Activated naive CD8-positive, alpha-beta T cell treated with anti-CD3 and anti-CD28 coated beads for 36 hours (primary cell): ENCODE data around the gene SRCAP. TPM values are rescaled to one million over a fixed set of nuclear protein-coding genes. Genes with fewer than 3 reads are reported as not detected.
A peak's percentile ranks its signal among the peaks of the same experiment; 100 is the strongest.

ENCODE experiments used
- DNase-seq: peaks from one replicate; pipeline ENCODE4 v3.0.0; 2021
- H3K27ac Mint-ChIP-seq: one replicate; pipeline ENCODE4 v1.8.0; 2022; ENCODE audit warnings: mild to moderate bottlenecking, moderate library complexity, mixed read lengths
- H3K27me3 Mint-ChIP-seq: one replicate; pipeline ENCODE4 v1.8.0; 2022; ENCODE audit warnings: mild to moderate bottlenecking, mixed read lengths
- H3K36me3 Mint-ChIP-seq: one replicate; pipeline ENCODE4 v1.8.0; 2021; ENCODE audit warnings: mild to moderate bottlenecking, mixed read lengths
- H3K4me1 Mint-ChIP-seq: one replicate; pipeline ENCODE4 v1.8.0; 2021; ENCODE audit warnings: mixed read lengths
- H3K4me3 Mint-ChIP-seq: one replicate; pipeline ENCODE4 v1.8.0; 2022; ENCODE audit warnings: mild to moderate bottlenecking, moderate library complexity, mixed read lengths
- H3K9me3 Mint-ChIP-seq: one replicate; pipeline ENCODE4 v1.8.0; 2022; ENCODE audit warnings: mixed read lengths
- total RNA-seq, 2 experiments: library from RNA; stranded (reverse); gene quantifications; one replicate each; pipeline ENCODE4 v1.2.3, GENCODE V29; 2021

The SRCAP gene
- total RNA-seq, 2 experiments from 2014 or later, result 66.1 to 72.6 TPM

GRCh38 chr16:30659507-30660423, 39.2 kb upstream of the SRCAP start:
- H3K36me3 Mint-ChIP-seq, result peaks cover 60% of the 10 kb centered on the region

GRCh38 chr16:30660424-30661261, 38.3 kb upstream of the SRCAP start:
- H3K4me1 Mint-ChIP-seq, result peaks cover 48% of the 10 kb centered on the region
- peak; percentile 82 for DNase-seq
- peaks cover 61% of the 10 kb centered on the region for H3K36me3 Mint-ChIP-seq
- H3K9me3 Mint-ChIP-seq, result no peaks in the 10 kb centered on the region
- H3K27ac Mint-ChIP-seq, result peak overlapping the region; percentile 95
- H3K4me3 Mint-ChIP-seq, result peak overlapping the region; percentile 94
- H3K27me3 Mint-ChIP-seq, result no peaks in the 10 kb centered on the region

More at GRCh38 chr16:30659507-30660423, 39.2 kb upstream of the SRCAP start:
- peak; percentile 63 for DNase-seq
- Mint-ChIP-seq H3K4me3 (peak overlapping the region; percentile 94), H3K27ac (peak overlapping the region; percentile 95), H3K9me3 (no peaks in the 10 kb centered on the region), H3K4me1 (peaks cover 52% of the 10 kb centered on the region), H3K27me3 (no peaks in the 10 kb centered on the region)

GRCh38 chr16:30662449-30662848, 36.5 kb upstream of the SRCAP start:
- H3K27me3 Mint-ChIP-seq, result no peaks in the 10 kb centered on the region
- no peaks in the 10 kb centered on the region for H3K9me3 Mint-ChIP-seq
- H3K4me1 Mint-ChIP-seq, result peaks cover 35% of the 10 kb centered on the region
- peak overlapping the region; percentile 95 for H3K27ac Mint-ChIP-seq
- no peak for DNase-seq
- peaks cover 51% of the 10 kb centered on the region for H3K36me3 Mint-ChIP-seq
- peak overlapping the region; percentile 94 for H3K4me3 Mint-ChIP-seq

- peak overlapping the region; percentile 94 for H3K4me3 Mint-ChIP-seq
- H3K36me3 Mint-ChIP-seq, result peaks cover 55% of the 10 kb centered on the region
- no peaks in the 10 kb centered on the region for H3K27me3 Mint-ChIP-seq
- H3K9me3 Mint-ChIP-seq, result no peaks in the 10 kb centered on the region
- no peak for DNase-seq
- peak overlapping the region; percentile 84 for H3K27ac Mint-ChIP-seq
- peaks cover 36% of the 10 kb centered on the region for H3K4me1 Mint-ChIP-seq
Measured at GRCh38 chr16:30663038-30663437, 35.9 kb upstream of the SRCAP start.

GRCh38 chr16:30663820-30664219, 35.2 kb upstream of the SRCAP start:
- no peak for DNase-seq
- H3K4me3 Mint-ChIP-seq, result peak overlapping the region; percentile 94
- H3K27ac Mint-ChIP-seq, result peak overlapping the region; percentile 84
- no peaks in the 10 kb centered on the region for H3K9me3 Mint-ChIP-seq
- no peaks in the 10 kb centered on the region for H3K27me3 Mint-ChIP-seq
- peaks cover 36% of the 10 kb centered on the region for H3K4me1 Mint-ChIP-seq
- peaks cover 57% of the 10 kb centered on the region for H3K36me3 Mint-ChIP-seq

GRCh38 chr16:30664616-30665109, 34.3 kb upstream of the SRCAP start:
- H3K27me3 Mint-ChIP-seq, result no peaks in the 10 kb centered on the region

GRCh38 chr16:30665155-30665829, 33.7 kb upstream of the SRCAP start:
- Mint-ChIP-seq H3K27ac (peak overlapping the region; percentile 51), H3K27me3 (no peaks in the 10 kb centered on the region), H3K36me3 (peaks cover 57% of the 10 kb centered on the region), H3K9me3 (no peaks in the 10 kb centered on the region), H3K4me1 (peaks cover 36% of the 10 kb centered on the region), H3K4me3 (no peak overlapping the region)
- DNase-seq, result no peak

More at GRCh38 chr16:30664616-30665109, 34.3 kb upstream of the SRCAP start:
- no peak for DNase-seq
- peaks cover 57% of the 10 kb centered on the region for H3K36me3 Mint-ChIP-seq
- no peak overlapping the region for H3K4me3 Mint-ChIP-seq
- H3K27ac Mint-ChIP-seq, result peak overlapping the region; percentile 36
- peaks cover 36% of the 10 kb centered on the region for H3K4me1 Mint-ChIP-seq
- H3K9me3 Mint-ChIP-seq, result no peaks in the 10 kb centered on the region

- peak overlapping the region; percentile 51 for H3K27ac Mint-ChIP-seq
- H3K4me1 Mint-ChIP-seq, result peaks cover 32% of the 10 kb centered on the region
- H3K9me3 Mint-ChIP-seq, result no peaks in the 10 kb centered on the region
- peaks cover 53% of the 10 kb centered on the region for H3K36me3 Mint-ChIP-seq
- no peaks in the 10 kb centered on the region for H3K27me3 Mint-ChIP-seq
- no peak overlapping the region for H3K4me3 Mint-ChIP-seq
- no peak for DNase-seq
Measured at GRCh38 chr16:30665830-30666190, 33.2 kb upstream of the SRCAP start.

- Mint-ChIP-seq H3K4me1 (peaks cover 27% of the 10 kb centered on the region), H3K27ac (peak overlapping the region; percentile 66), H3K4me3 (no peak overlapping the region), H3K36me3 (peaks cover 46% of the 10 kb centered on the region), H3K9me3 (no peaks in the 10 kb centered on the region), H3K27me3 (no peaks in the 10 kb centered on the region)
- DNase-seq, result no peak
Measured at GRCh38 chr16:30666681-30667080, 32.3 kb upstream of the SRCAP start.

GRCh38 chr16:30667361-30667905, 31.5 kb upstream of the SRCAP start:
- H3K36me3 Mint-ChIP-seq, result peaks cover 39% of the 10 kb centered on the region
- H3K27ac Mint-ChIP-seq, result peak overlapping the region; percentile 65
- no peaks in the 10 kb centered on the region for H3K9me3 Mint-ChIP-seq

GRCh38 chr16:30668393-30668792, 30.6 kb upstream of the SRCAP start:
- H3K27me3 Mint-ChIP-seq, result no peaks in the 10 kb centered on the region
- peak overlapping the region; percentile 42 for H3K27ac Mint-ChIP-seq
- DNase-seq, result no peak
- no peaks in the 10 kb centered on the region for H3K9me3 Mint-ChIP-seq
- peaks cover 11% of the 10 kb centered on the region for H3K4me1 Mint-ChIP-seq
- no peak overlapping the region for H3K4me3 Mint-ChIP-seq
- peaks cover 29% of the 10 kb centered on the region for H3K36me3 Mint-ChIP-seq

More at GRCh38 chr16:30667361-30667905, 31.5 kb upstream of the SRCAP start:
- DNase-seq, result no peak
- Mint-ChIP-seq H3K4me1 (peaks cover 20% of the 10 kb centered on the region), H3K4me3 (no peak overlapping the region), H3K27me3 (no peaks in the 10 kb centered on the region)

- Mint-ChIP-seq H3K27me3 (no peaks in the 10 kb centered on the region), H3K9me3 (no peaks in the 10 kb centered on the region), H3K4me3 (no peak overlapping the region), H3K36me3 (peaks cover 24% of the 10 kb centered on the region), H3K27ac (no peak overlapping the region), H3K4me1 (peaks cover 5% of the 10 kb centered on the region)
- no peak for DNase-seq
Measured at GRCh38 chr16:30669026-30669902, 29.7 kb upstream of the SRCAP start.

- H3K27me3 Mint-ChIP-seq, result no peaks in the 10 kb centered on the region
- peaks cover 18% of the 10 kb centered on the region for H3K36me3 Mint-ChIP-seq
- DNase-seq, result no peak
- H3K9me3 Mint-ChIP-seq, result no peaks in the 10 kb centered on the region
- peaks cover 5% of the 10 kb centered on the region for H3K4me1 Mint-ChIP-seq
- H3K27ac Mint-ChIP-seq, result no peak overlapping the region
- no peak overlapping the region for H3K4me3 Mint-ChIP-seq
Measured at GRCh38 chr16:30669903-30670824, 28.8 kb upstream of the SRCAP start.
